Measurements from ENCODE around the gene FXYD6. TPM values are rescaled to one million over a fixed set of nuclear protein-coding genes. Genes with fewer than 3 reads are reported as not detected.

Gene FXYD6
- total and polyA plus RNA-seq, 2 donors (not counting 1 experiment from before 2014, with no cell fraction given), result not detected

DNA sequence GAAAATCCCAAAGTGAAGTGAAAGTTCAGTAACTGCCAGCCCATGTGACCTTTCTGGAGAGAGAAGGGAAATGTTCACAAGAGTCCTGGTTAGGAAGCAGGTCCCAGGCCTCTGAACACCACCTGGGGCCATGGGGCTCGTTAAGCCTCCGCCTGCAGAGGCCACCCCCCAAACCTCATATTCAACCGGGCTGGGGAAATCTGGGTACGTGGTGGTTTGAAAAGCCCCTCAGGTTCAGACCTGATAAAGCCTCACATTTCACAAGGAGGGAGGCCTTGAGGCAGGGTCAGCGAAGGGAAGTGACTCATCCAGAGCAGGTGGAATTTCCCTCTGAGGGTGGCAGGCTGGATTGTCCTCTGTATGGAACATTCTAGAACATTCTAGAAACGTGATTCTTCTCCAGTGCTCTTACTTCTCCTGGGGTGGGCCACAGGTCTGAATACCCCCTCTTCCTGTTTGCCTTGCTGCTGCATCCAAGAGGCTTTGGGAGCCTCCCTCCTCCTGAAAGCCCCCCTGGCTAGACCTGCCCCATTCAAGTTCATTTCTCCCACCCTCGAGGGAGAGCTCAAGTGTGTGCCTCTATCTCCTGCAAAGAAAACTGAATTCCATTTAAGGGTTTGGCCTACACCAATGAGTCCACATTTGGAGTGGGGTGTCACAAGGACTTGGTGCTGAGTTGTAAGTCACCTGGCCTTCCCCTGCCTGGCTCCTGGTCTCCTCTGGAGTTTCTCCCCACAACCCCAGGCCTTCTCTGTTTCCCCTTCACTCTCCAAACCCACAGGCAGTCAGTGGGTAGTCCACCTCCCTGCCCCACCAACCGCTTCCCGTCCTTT, 58.2 kb downstream of the FXYD6 start:
- peaks cover 11% of the 10 kb centered on the region for H3K79me2 ChIP-seq (ENCODE audit: control insufficient read depth, insufficient read depth, low read length)
- peak overlapping the region; percentile 89 for H3K4me3 Mint-ChIP-seq
- TF ChIP-seq EZH2 (IDR thresholded peaks at IDR 0.05; ENCODE audit: borderline replicate concordance, insufficient read depth, low read depth, low read length, poor library complexity, severe bottlenecking), result no peak
- TF ChIP-seq, protein P1, sequence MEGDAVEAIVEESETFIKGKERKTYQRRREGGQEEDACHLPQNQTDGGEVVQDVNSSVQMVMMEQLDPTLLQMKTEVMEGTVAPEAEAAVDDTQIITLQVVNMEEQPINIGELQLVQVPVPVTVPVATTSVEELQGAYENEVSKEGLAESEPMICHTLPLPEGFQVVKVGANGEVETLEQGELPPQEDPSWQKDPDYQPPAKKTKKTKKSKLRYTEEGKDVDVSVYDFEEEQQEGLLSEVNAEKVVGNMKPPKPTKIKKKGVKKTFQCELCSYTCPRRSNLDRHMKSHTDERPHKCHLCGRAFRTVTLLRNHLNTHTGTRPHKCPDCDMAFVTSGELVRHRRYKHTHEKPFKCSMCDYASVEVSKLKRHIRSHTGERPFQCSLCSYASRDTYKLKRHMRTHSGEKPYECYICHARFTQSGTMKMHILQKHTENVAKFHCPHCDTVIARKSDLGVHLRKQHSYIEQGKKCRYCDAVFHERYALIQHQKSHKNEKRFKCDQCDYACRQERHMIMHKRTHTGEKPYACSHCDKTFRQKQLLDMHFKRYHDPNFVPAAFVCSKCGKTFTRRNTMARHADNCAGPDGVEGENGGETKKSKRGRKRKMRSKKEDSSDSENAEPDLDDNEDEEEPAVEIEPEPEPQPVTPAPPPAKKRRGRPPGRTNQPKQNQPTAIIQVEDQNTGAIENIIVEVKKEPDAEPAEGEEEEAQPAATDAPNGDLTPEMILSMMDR (IDR thresholded peaks at IDR 0.05), result peak; percentile 61
- POLR2A ChIA-PET, result interaction anchor here (0.8 to 3.6 kb wide), 4 partner anchors 10 to 235 kb away, joined by 3 to 19 read pairs (median 4); no protein-coding TSS in a partner anchor
- 8% methylated on average over 1 of the region's 9 CpGs for WGBS (ENCODE audit: insufficient coverage)
- no peak overlapping the region for H2AFZ ChIP-seq (ENCODE audit: insufficient read depth, low read depth, low read length, poor library complexity, severe bottlenecking)
- peaks cover 57% of the 10 kb centered on the region for H3K4me1 Mint-ChIP-seq
- intact Hi-C loops (cut with micrococcal nuclease), result loop anchor here (5.0 kb wide), 3 partner anchors 491 to 619 kb away; partner anchors contain the start of genes CEP164, KMT2A, PCSK7 and RNF214
- H3K27me3 Mint-ChIP-seq, result peaks cover 10% of the 10 kb centered on the region
- no peaks in the 10 kb centered on the region for H3K9me3 ChIP-seq (ENCODE audit: control extremely low read depth in 1 of 3, control insufficient read depth in 2 of 3, insufficient read depth in 1 of 3, low read length in 2 of 3)
- peak overlapping the region; percentile 98 for H3K4me2 ChIP-seq (replicated peaks; ENCODE audit: low read depth, low read length, poor library complexity, severe bottlenecking)
- CTCF ChIA-PET, result interaction anchor here (0.6 to 15.4 kb wide), 23 partner anchors 9 to 427 kb away, joined by 3 to 462 read pairs (median 6); partner anchors contain the start of gene IL10RA
- no peaks in the 10 kb centered on the region for H3K9me3 Mint-ChIP-seq (ENCODE audit: insufficient read depth)
- H3K36me3 ChIP-seq (replicated peaks in 1 of 2; ENCODE audit: control extremely low read depth in 1 of 2, control insufficient read depth in 1 of 2, extremely low read depth in 1 of 2, insufficient read depth in 2 of 2, low read length in 1 of 2), result no peaks in the 10 kb centered on the region
- DNase-seq (no peak), ATAC-seq (ENCODE audit: low read depth) (peak; percentile 0)
- H3K27ac ChIP-seq (ENCODE audit: low read length in 2 of 2), result no peak overlapping the region
- H3K27ac Mint-ChIP-seq, result peak overlapping the region; percentile 93
- peaks cover 0 to 16% (median 4%) of the 10 kb centered on the region in 4 experiments for H3K27me3 ChIP-seq (replicated peaks in 1 of 4; ENCODE audit: control extremely low read depth in 1 of 4, control insufficient read depth in 3 of 4, insufficient read depth in 4 of 4, low read length in 3 of 4)
- H3K4me3 ChIP-seq (ENCODE audit: control extremely low read depth in 1 of 5, extremely low read depth in 1 of 5, insufficient read depth in 1 of 5, low read depth in 2 of 5, low read length in 4 of 5), result peak overlapping the region in 1 of 5 experiments; percentile 62
- peaks cover 48 to 61% of the 10 kb centered on the region in 2 donors for H3K4me1 ChIP-seq (ENCODE audit: control insufficient read depth in 2 of 2, insufficient read depth in 2 of 2, low read length in 2 of 2)
- H4K20me1 ChIP-seq (ENCODE audit: control insufficient read depth, insufficient read depth, low read length, poor library complexity, severe bottlenecking), result no peaks in the 10 kb centered on the region
- no peak overlapping the region for H3K9ac ChIP-seq (ENCODE audit: low read length)

All from B cell (primary cell).